Endometrial microvascular endothelial cells (primary cell): ENCODE results near the gene SLC9A6. TPM values are rescaled to one million over a fixed set of nuclear protein-coding genes. Genes with fewer than 3 reads are reported as not detected.

ENCODE experiments used
- in situ Hi-C: cut with HindIII; loops from 2 replicates; pipeline ENCODE4 v1.10.0; 2017; ENCODE audit warnings: low sequenced_read_pairs, low pct_unique_long_range_greater_than_20kb; ENCODE audit errors: inconsistent ontology term
- total RNA-seq: library from RNA; depleted of rRNA; stranded (reverse); fragments of >200 nt; gene quantifications from one replicate; pipeline ENCODE4 v1.2.3, GENCODE V29; 2015; ENCODE audit errors: inconsistent ontology term

Gene SLC9A6
- 25.2 TPM for total RNA-seq

DNA sequence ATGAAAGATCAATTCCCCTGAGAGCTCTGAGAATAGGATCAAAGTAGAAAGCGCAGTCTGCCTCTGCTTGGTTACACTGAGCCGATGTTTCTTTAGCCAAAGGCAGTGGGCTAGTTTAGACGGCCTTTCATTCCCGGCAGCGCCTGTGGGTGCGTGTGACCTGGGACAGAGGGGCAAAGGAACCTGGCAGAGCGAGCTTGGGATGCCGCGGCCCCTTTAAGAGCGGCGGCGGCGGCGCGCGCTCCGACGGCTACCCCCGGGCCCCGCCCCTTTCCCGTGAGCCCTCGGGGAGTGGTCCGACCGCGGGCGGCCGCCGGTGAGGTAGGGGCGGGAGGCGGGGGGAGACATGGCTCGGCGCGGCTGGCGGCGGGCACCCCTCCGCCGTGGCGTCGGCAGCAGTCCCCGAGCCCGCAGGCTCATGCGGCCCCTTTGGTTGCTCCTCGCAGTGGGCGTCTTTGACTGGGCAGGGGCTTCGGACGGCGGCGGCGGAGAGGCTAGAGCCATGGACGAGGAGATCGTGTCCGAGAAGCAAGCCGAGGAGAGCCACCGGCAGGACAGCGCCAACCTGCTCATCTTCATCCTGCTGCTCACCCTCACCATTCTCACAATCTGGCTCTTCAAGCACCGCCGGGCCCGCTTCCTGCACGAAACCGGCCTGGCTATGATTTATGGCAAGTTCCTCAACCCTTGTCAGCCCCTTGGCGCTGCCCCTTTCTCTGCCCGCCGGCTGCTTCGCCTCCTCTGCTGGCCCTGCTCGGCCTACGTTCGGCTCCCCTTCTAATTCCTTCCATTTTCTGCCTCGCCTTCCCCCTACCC lies at the start of gene SLC9A6:
Gene SLC9A6 (plus strand): TSS at position 279 of the 816 bp plus-strand sequence. CDS start 224 bp downstream, at position 503.
- in situ Hi-C loops, result no loop called here

DNA sequence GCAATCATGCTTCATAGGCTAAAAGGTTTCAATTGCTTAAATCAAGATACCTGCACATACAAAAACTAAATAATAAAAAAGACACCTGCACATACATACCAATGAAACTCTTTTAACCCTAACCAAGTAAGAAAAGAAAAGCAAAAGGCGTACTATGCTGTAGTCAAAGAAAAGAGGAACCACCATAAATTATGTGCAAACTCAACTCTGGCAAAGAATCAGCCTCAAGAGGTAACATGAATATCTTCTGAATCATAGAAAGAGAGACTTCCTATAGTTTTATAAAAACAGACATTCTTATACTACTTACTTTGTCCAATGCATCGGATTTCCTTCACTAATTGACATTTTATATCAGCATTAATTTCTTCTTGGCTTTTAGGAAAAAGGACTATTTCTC lies 40.7 kb upstream of the SLC9A6 start:
- in situ Hi-C loops, result no loop called here

DNA sequence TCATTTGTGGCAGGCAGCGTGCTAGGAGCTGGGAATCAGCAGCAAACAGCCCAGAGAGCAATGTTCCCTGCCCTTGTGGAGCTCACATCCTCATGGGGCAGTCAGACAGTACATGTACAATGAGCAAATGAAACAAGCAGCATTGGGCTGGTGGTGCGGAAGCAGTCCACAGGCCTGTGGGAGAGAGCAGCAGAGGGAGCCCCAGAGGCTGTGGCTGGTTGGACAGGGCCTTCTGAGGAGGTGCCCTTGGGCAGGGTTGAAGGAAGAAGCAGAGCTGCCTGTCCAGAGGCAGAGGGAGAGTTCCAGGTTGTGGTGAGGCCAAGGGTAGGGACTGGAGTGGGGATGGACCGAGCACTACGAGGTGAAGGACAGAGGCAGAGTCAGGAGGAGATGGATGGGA lies 33.9 kb upstream of the SLC9A6 start:
- in situ Hi-C loops, result no loop called here

DNA sequence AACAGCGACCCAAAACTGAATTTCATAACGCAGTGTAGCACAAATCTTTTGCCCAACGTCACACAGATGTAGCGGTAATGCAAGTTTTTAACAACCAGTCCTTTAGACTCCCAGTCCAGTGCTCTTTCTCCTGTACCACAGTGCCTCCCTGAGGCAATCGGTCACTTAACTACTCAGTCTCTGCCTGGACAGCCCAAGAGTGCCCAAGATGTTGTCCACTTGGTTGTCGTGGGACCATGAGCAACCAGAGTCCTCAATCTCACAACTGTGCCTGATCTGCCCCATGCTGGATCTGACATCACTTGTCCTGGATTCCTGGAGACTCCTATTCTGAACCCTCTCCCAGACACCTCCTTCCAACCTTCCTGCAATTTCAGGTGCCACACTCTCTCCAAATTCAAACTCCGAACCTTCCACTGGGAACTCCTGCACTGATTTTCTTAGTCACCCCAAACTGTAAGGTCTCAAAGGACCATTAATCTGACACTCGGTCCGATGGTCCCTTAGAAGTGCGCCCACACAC lies 12.1 kb upstream of the SLC9A6 start:
- in situ Hi-C loops, result no loop called here

DNA sequence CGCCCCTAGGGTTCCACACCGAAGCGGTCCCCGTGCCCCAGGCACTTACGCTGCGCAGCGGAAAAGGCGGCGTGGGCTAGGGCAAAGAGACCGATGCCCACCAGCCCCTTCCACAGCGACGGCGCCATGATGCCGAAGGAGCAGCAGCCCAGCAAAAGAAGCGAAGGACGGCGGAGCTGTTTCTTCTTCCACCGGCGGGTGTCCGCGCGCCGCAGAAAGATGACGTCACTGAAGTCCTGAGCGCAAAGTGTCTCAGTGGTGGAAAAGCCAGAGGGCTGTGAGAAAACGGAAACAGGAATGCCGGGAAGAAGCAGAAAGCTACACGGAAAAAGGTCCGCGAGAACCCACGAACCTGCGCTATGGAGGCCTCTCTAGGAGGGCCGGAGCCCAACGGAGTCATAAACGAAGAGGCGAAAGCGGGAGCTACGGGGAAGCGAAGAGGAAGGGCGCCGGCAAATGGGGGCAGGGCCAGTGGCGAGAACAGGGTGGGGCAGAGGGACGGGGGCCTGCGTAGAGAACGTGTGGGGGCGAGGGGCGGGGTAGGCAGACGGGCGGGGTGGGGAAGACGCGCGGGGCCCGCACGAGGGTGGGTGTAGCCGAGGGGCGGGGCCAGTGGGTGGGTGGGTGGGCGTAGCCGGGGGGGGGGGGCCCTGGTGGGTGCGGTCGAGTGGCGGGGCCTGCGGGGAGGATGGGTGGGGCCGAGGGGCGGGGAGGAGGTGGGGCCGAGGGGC lies 11.5 kb upstream of the SLC9A6 start, which contains the start of gene MMGT1:
Gene MMGT1 (minus strand): TSS at position 441 of the 731 bp plus-strand sequence. CDS start 313 bp downstream, at position 128.
- in situ Hi-C loops, result no loop called here

DNA sequence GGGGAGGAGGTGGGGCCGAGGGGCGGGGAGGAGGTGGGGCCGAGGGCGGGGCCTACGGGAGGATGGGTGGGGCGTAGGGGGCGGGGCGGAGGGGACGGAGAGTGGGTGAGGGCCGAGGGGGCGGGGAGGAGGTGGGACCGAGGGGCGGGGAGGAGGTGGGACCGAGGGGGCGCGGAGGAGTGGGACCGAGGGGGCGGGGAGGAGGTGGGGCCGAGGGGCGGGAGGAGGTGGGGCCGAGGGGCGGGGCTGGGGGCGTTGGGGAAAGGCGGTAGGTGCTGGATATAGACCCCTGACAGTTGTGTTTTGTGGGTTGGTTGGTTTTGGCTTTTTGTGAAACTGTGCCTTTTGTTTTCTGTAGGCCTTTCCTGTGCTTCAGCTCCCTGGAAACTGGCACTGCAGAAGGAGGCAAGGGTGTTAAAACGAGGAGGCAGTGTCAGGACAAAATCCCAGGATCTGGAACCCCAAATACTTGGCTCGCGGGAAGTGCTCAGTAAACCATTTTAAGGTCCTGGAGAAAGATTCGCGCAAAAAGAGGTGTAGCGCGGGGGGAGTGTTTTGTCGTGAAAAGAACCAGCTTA lies 10.9 kb upstream of the SLC9A6 start:
- in situ Hi-C loops, result no loop called here

- in situ Hi-C loops, result no loop called here
These were observed 9.8 kb upstream of the SLC9A6 start for GRCh38 chrX:135975421-135975820.

GRCh38 chrX:135977611-135978010 lies 7.6 kb upstream of the SLC9A6 start:
- in situ Hi-C loops, result no loop called here

DNA sequence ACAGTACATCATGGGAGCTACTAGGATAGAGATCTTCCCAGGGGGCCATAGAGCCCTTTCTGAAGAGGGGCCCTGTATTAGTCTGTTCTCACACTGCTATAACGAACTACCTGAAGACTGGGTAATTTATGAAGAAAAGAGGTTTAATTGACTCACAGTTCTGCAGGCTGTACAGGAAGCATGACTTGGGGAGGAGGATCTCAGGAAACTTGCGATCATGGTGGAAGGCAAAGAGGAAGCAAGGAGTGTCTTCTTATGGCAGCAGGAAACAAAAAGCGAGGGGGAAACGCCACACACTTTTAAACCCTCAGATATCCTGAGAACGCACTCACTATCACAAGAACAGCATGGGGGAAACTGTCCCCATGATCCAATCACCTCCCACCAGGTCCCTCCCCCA lies 4.2 kb upstream of the SLC9A6 start:
- in situ Hi-C loops, result no loop called here

GRCh38 chrX:135981668-135982067 lies 3.6 kb upstream of the SLC9A6 start:
- in situ Hi-C loops, result no loop called here

DNA sequence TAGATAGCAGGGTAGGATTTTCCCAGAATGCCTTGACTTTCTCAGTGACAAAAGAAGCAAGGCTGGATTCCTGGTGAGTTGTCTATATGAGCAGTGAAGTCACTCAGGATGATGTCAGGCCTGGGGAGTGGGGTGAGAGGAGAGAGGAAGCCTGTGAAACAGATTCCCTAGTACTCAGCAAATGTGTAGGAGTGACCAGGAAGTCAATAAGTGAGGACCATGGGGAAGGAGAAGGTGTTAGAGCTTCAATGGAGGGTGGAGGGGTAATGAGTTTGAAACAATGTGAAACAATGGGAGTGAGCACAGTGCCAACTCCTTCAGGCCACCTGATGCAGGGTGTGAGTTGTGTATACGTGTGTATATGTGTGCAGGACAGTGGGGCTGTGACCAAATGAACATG lies 2.4 kb upstream of the SLC9A6 start:
- in situ Hi-C loops, result no loop called here

DNA sequence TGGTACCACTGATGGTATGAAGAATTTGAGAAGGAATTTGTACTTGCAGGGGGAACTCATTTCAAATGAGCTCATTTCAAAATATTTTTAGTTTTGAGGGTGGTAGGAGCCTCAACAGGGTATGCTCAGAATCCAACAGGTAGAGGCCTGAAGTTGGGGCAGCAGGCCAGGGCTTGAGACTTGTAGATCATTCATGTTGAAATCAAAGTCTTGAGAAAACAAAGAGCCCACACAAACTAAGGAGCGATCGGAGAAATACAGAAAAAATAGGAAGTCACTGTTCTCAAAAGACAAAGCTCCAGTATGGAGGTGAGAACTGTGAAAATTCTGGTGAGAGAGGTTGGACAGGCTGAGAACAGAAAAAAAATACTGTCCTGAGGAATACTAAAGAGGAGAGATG lies 979 bp upstream of the SLC9A6 start:
- in situ Hi-C loops, result no loop called here

GRCh38 chrX:135984791-135985156 lies 461 bp upstream of the SLC9A6 start:
- in situ Hi-C loops, result no loop called here

GRCh38 chrX:135985973-135986310 lies 707 bp downstream of the SLC9A6 start:
- in situ Hi-C loops, result no loop called here

DNA sequence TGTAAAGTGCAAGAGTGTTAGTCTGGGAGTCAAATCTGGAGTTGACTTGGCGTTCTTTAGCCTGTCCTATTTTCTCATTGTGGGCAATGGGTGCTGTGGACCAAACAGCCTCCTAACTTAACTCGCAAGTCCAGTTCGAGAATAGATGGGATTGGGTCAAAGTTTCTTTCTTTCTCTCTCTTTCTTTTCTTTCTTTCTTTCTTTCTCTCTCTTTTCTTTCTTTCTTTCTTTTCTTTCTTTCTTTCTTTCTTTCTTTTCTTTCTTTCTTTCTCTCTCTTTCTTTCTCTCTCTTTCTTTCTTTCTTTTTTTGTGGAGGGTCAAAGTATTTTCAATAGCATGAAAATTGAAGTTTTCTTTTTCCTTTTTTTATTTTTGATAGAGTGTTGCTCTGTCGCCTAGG lies 3.0 kb downstream of the SLC9A6 start:
- in situ Hi-C loops, result no loop called here

DNA sequence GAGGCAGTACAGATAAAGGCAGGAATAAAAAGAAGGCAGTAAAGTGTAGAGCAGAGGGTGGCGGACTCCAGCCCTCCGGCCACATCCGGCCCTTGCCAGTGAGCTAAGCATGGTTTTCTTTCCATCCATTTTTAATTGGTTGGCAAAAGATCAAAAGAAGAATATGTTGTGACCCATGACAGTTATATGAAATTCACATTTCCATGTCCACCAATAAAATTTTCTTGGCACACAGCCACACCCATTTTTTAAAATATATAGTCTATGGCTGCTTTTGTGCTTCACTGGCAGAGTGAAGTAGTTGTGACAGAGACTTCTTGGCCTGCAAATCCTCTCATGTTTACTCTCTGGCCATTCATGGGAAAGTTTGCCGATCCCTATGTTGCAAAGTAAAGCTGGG lies 29.8 kb downstream of the SLC9A6 start:
- in situ Hi-C loops, result no loop called here

DNA sequence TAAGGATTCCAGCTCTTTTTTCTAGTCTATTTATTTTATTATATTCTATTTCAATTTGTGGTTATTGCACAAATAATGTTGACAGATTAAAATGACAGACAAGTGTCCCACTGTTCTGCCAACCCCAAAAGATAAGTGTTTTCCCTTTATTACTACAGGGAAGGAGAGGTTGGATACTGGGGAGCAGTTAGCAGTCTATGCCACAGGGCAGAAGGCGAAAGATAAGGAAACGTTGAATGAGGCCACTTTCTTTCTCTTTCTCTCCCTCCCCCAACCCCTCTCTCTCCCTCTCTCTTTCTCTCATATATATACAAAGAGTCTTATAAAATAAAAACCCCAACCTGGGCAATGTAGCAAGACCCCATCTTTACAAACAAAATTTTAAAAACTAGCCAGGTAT lies 31.6 kb downstream of the SLC9A6 start:
- in situ Hi-C loops, result no loop called here

DNA sequence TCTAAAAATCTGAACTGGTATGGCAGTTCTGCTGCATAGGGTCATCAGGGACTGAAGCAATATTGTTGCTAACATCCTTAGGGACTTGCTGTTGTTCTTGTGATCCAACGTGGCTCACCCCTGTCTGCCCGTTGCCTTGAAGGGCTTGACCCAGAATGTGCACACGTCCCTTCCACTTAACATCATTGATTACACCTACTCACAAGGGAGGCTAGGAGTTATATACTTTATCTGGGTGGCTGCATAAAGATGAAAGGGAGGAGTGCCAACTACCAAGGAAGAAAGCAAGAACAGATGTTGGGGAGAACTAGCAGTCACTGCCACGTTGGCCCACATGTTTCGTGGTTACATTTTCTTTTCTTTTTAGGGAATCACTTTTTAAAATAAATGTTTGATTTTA lies 34.0 kb downstream of the SLC9A6 start:
- in situ Hi-C loops, result no loop called here

DNA sequence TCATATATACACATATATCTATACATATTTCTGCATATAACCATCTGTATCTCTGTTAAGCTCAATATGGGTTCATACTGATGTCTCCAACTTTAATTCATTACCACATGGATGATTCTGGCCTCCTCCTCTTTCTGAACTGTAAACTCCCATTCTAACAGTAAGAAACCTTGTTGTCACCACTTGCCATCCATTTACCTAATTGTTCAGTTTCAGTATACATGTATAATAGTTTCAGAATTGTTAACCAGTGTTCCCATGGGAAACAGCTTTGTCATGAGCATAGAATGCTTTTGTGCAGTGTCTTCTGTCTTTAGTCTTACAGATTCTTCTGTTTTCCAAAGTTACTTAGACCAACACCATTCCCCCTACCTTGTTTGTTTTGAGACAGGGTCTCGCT lies 35.9 kb downstream of the SLC9A6 start:
- in situ Hi-C loops, result no loop called here

DNA sequence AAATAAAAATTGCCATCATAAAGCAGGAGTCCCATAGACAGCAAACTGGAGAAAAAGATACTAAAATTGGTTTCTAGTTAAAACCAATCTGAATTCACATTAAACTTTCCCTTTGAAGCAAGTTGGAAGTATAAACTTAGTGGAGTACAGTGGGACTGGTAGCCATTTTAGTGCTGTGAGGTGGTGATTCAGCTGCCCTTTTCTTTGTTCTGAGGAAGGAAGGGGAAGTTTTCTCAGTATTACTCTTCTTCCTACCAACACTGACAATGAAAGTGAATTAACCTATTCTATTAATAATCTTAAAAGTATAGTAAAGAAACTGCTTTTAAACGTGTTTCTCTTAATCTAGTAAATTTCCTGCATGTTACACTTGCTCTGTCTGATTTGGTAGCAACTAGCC lies 36.7 kb downstream of the SLC9A6 start:
- in situ Hi-C loops, result no loop called here
